BLaER1 (cell line): ENCODE measurements around the gene PODXL.

Source experiments
- H3K27ac ChIP-seq: shearing (Covaris generic); formaldehyde crosslinking; 2 replicates; pipeline ENCODE4 v1.8.1; 2022
- H3K27me3 ChIP-seq: shearing (Covaris generic); formaldehyde crosslinking; 2 replicates; pipeline ENCODE4 v1.8.1; 2022
- H3K36me3 ChIP-seq: shearing (Covaris generic); formaldehyde crosslinking; 2 replicates; pipeline ENCODE4 v1.8.1; 2022
- H3K4me1 ChIP-seq: shearing (Covaris generic); formaldehyde crosslinking; 2 replicates; pipeline ENCODE4 v1.8.1; 2022
- H3K4me2 ChIP-seq: shearing (Covaris generic); formaldehyde crosslinking; 2 replicates; pipeline ENCODE4 v1.8.1; 2022
- H3K4me3 ChIP-seq: shearing (Covaris generic); formaldehyde crosslinking; 2 replicates; pipeline ENCODE4 v1.8.1; 2022
- H3K9ac ChIP-seq: shearing (Covaris generic); formaldehyde crosslinking; 2 replicates; pipeline ENCODE4 v1.8.1; 2022
- H3K9me3 ChIP-seq: shearing (Covaris generic); formaldehyde crosslinking; 2 replicates; pipeline ENCODE4 v1.8.1; 2022
- H4K20me1 ChIP-seq: shearing (Covaris generic); formaldehyde crosslinking; 2 replicates; pipeline ENCODE4 v1.8.1; 2022
- Cebpa-rat ChIP-seq: shearing (Covaris generic); IDR thresholded peaks from 2 replicates; pipeline ENCODE4 v1.8.1; 2022

PODXL gene

DNA sequence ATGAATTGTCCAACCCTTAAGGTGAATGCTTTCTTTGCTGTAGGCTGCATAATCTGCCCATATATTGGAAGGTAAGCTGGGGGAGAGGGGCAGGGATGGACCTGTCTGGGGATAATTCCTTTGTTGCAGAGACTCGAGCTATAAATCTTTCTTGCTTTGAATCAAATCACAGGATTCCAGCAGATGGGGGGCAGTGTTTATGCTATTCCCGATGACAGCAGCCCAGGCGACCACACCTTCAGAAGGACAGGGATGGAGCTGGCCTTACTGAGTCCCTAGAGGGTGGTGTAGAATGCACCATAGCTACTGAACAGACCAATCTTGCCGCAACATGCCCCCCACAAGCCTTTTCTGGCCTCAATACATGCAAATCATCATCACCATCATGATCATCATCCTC is 2.5 kb downstream of the PODXL start:
- no peak for TF ChIP-seq Cebpa-rat

DNA sequence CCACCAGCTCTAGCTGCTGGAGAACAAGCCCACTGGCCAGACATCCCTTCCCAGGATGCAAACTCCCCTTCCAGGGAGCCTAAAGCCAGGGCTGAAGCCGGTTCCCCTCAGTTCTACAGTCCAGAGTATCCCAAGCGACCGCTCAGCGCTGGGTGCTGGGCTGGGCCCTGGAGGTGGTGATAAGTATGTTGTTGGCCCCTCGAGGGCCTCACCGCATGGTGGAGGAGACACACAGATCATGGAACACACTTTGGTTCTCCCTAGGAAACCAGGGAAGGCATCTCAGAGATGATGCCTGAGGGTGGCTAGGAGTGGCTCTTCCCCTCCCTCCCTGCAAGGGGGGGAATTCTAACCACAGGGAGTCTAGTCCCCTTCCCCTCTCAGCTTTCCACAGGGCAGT is 4.4 kb downstream of the PODXL start:
- no peak for TF ChIP-seq Cebpa-rat
- H4K20me1 ChIP-seq, result peaks cover 50% of the 10 kb centered on the region
- peaks cover 6% of the 10 kb centered on the region; the same call in 1 of the 2 replicates for H3K9me3 ChIP-seq
- H3K9ac ChIP-seq, result no peak overlapping the region
- peaks cover 23% of the 10 kb centered on the region for H3K4me1 ChIP-seq
- no peak overlapping the region for H3K4me3 ChIP-seq
- H3K27ac ChIP-seq, result no peak overlapping the region
- peaks cover 5% of the 10 kb centered on the region; the same call in 1 of the 2 replicates for H3K36me3 ChIP-seq
- no peak overlapping the region for H3K4me2 ChIP-seq
- no peaks in the 10 kb centered on the region for H3K27me3 ChIP-seq

More for the DNA sequence above, 2.5 kb downstream of the PODXL start:
- Histone ChIP-seq H3K9me3 (no peaks in the 10 kb centered on the region), H4K20me1 (peaks cover 50% of the 10 kb centered on the region), H3K9ac (no peak overlapping the region), H3K4me2 (no peak overlapping the region), H3K4me3 (no peak overlapping the region), H3K36me3 (peaks cover 5% of the 10 kb centered on the region; the same call in 1 of the 2 replicates), H3K4me1 (peaks cover 34% of the 10 kb centered on the region), H3K27me3 (peaks cover 6% of the 10 kb centered on the region; the same call in 1 of the 2 replicates), H3K27ac (no peak overlapping the region)

DNA sequence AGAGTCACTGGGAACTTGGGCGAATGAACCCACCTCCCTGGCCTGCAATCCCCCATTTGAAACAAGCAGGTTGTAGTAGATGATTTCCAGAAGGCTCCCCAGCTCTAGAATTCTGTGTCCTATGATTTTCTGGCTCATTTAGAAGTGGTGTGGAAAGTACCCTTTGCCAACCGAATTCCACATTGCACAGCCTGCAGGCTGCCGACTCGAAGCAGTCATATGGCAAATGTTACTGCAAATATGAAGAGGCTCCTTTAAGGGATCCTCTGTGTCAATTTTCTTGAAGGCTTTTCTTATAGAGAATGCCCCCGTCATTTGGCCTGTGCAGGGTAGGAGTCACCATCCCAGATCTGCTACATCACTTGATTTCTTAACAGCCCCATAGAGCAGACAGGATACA is 5.6 kb downstream of the PODXL start:
- H3K9me3 ChIP-seq, result peaks cover 6% of the 10 kb centered on the region; the same call in 1 of the 2 replicates
- no peaks in the 10 kb centered on the region for H3K27me3 ChIP-seq
- H3K27ac ChIP-seq, result no peak overlapping the region
- no peak overlapping the region for H3K4me3 ChIP-seq
- no peak overlapping the region for H3K4me2 ChIP-seq
- H3K9ac ChIP-seq, result no peak overlapping the region
- no peak for TF ChIP-seq Cebpa-rat
- peaks cover 50% of the 10 kb centered on the region for H4K20me1 ChIP-seq
- H3K36me3 ChIP-seq, result peaks cover 5% of the 10 kb centered on the region; the same call in 1 of the 2 replicates
- peaks cover 24% of the 10 kb centered on the region for H3K4me1 ChIP-seq

DNA sequence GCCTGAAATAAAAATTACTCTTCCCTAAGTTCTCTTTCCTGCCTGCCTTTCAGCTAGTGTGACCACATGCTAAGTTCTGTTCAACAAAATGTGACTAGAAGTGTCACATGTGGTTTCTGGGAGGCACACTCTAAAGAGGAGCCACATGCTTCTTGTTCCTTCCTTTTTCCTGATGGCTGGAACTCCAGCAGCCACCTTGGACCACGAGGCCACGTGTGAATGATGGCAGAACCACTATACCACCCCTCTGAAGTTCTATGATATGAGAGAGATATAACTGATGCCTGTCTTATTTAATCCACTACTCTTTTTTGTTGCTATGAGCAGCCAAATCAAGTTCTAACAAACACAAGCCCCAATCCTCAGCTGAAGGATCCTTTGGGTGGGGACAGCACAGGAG is 8.1 kb downstream of the PODXL start:
- TF ChIP-seq Cebpa-rat, result no peak
- Histone ChIP-seq H3K27me3 (no peaks in the 10 kb centered on the region), H3K4me3 (no peak overlapping the region), H3K4me2 (no peak overlapping the region), H3K4me1 (peaks cover 20% of the 10 kb centered on the region), H3K9ac (0 out of 2 replicates have a peak overlapping the region, but pooled peaks have one; percentile 12), H3K27ac (no peak overlapping the region), H3K36me3 (peaks cover 5% of the 10 kb centered on the region; the same call in 1 of the 2 replicates), H3K9me3 (peaks cover 6% of the 10 kb centered on the region; the same call in 1 of the 2 replicates), H4K20me1 (peaks cover 45% of the 10 kb centered on the region)

DNA sequence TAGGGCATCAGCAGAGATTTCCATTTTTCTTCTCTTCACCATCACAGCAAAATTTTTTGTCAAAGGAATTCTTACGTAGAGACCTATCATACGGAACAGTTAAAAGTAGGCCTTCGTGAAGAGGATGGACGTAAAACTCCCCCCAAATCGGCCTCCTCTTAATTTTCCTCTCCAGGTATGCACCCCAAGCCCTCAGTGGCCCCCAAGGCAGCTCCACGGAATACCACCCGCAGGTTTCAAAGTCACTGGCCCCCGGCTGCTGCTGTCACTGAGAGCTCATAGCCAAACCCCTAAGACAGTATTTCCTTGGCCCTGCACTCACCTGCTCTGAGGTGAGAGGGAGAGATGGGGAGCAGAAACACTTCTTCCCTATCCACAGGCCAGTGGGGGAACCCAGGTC is 8.8 kb downstream of the PODXL start:
- Histone ChIP-seq H3K27me3 (no peaks in the 10 kb centered on the region), H3K27ac (no peak overlapping the region), H4K20me1 (peaks cover 45% of the 10 kb centered on the region), H3K4me1 (peaks cover 23% of the 10 kb centered on the region), H3K9ac (no peak overlapping the region), H3K4me2 (no peak overlapping the region), H3K36me3 (peaks cover 5% of the 10 kb centered on the region; the same call in 1 of the 2 replicates), H3K4me3 (no peak overlapping the region), H3K9me3 (peaks cover 6% of the 10 kb centered on the region; the same call in 1 of the 2 replicates)
- no peak for TF ChIP-seq Cebpa-rat

GRCh38 chr7:131546583-131547141 is 9.8 kb downstream of the PODXL start:
- peaks cover 6% of the 10 kb centered on the region; the same call in 1 of the 2 replicates for H3K9me3 ChIP-seq
- no peak; the same call in 1 of the 2 replicates for TF ChIP-seq Cebpa-rat
- peaks cover 5% of the 10 kb centered on the region; the same call in 1 of the 2 replicates for H3K36me3 ChIP-seq
- no peak overlapping the region for H3K4me3 ChIP-seq
- H3K4me2 ChIP-seq, result no peak overlapping the region
- no peak overlapping the region for H3K9ac ChIP-seq
- H4K20me1 ChIP-seq, result peaks cover 39% of the 10 kb centered on the region
- H3K27ac ChIP-seq, result no peak overlapping the region
- H3K4me1 ChIP-seq, result peaks cover 32% of the 10 kb centered on the region
- H3K27me3 ChIP-seq, result no peaks in the 10 kb centered on the region

GRCh38 chr7:131546126-131546525 is 10.3 kb downstream of the PODXL start:
- Histone ChIP-seq H4K20me1 (peaks cover 34% of the 10 kb centered on the region), H3K4me1 (peaks cover 34% of the 10 kb centered on the region), H3K4me3 (no peak overlapping the region), H3K36me3 (peaks cover 5% of the 10 kb centered on the region; the same call in 1 of the 2 replicates), H3K27ac (no peak overlapping the region), H3K4me2 (peak overlapping the region; percentile 58), H3K9me3 (peaks cover 6% of the 10 kb centered on the region; the same call in 1 of the 2 replicates), H3K9ac (no peak overlapping the region), H3K27me3 (no peaks in the 10 kb centered on the region)
- no peak; the same call in 1 of the 2 replicates for TF ChIP-seq Cebpa-rat

- H3K9ac ChIP-seq, result no peak overlapping the region
- no peak for TF ChIP-seq Cebpa-rat
- H3K4me1 ChIP-seq, result peaks cover 34% of the 10 kb centered on the region
- peaks cover 6% of the 10 kb centered on the region; the same call in 1 of the 2 replicates for H3K9me3 ChIP-seq
- H3K4me2 ChIP-seq, result peak overlapping the region; percentile 58
- no peak overlapping the region for H3K4me3 ChIP-seq
- H4K20me1 ChIP-seq, result peaks cover 36% of the 10 kb centered on the region
- H3K36me3 ChIP-seq, result 0 out of 2 replicates have a peak, but pooled peaks cover 4% of the 10 kb centered on the region
- H3K27me3 ChIP-seq, result no peaks in the 10 kb centered on the region
- peak overlapping the region; percentile 54 for H3K27ac ChIP-seq
These were observed 11.8 kb downstream of the PODXL start for GRCh38 chr7:131544449-131545301.

DNA sequence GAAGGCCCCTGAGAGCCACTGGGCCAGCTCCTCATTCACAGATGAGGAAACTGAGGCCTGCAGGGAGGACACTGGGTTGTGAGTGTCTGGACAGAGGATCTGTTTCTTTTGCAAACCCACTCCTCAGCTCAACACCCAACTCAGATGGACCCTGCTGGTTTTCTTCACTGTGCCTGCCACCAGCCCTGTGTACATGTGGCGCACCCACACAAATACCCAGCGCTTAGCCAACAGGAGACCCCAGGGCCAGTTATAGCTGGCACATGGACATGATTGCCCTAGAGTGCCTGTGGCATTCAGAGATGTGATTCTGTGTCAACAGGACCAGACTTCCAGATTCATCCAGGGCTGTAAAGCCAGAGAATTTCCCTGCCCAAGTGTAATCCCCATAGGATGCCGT is 12.4 kb downstream of the PODXL start:
- no peaks in the 10 kb centered on the region for H3K36me3 ChIP-seq
- peaks cover 6% of the 10 kb centered on the region; the same call in 1 of the 2 replicates for H3K9me3 ChIP-seq
- TF ChIP-seq Cebpa-rat, result no peak
- peaks cover 39% of the 10 kb centered on the region for H3K4me1 ChIP-seq
- H3K9ac ChIP-seq, result no peak overlapping the region
- H4K20me1 ChIP-seq, result peaks cover 36% of the 10 kb centered on the region
- no peak overlapping the region for H3K4me3 ChIP-seq
- no peaks in the 10 kb centered on the region for H3K27me3 ChIP-seq
- peak overlapping the region; percentile 54; the same call in 1 of the 2 replicates for H3K27ac ChIP-seq
- H3K4me2 ChIP-seq, result no peak overlapping the region

GRCh38 chr7:131543298-131543697 is 13.1 kb downstream of the PODXL start:
- no peak for TF ChIP-seq Cebpa-rat
- Histone ChIP-seq H3K4me1 (peaks cover 46% of the 10 kb centered on the region), H3K9ac (no peak overlapping the region), H3K27me3 (no peaks in the 10 kb centered on the region), H3K9me3 (peaks cover 2% of the 10 kb centered on the region; the same call in 1 of the 2 replicates), H3K4me2 (no peak overlapping the region), H4K20me1 (peaks cover 36% of the 10 kb centered on the region), H3K36me3 (no peaks in the 10 kb centered on the region), H3K4me3 (no peak overlapping the region), H3K27ac (no peak overlapping the region)
